ENCODE results near the gene PHF20.

DNA sequence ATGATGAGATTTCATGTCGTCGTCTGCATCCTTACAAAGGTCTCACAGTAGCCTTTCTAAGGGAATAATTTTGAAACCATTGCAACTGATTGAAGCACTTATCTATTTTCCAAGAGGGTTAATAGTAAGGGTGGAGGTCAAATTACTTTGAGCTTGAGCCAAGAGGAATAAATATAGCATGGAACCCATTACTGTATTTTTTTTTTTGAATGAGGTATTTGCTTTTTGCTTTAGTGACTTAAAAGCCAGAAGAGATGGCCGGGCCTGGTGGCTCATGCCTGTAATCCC is 104.2 kb downstream of the PHF20 start:
- TF ChIP-seq, protein P1, sequence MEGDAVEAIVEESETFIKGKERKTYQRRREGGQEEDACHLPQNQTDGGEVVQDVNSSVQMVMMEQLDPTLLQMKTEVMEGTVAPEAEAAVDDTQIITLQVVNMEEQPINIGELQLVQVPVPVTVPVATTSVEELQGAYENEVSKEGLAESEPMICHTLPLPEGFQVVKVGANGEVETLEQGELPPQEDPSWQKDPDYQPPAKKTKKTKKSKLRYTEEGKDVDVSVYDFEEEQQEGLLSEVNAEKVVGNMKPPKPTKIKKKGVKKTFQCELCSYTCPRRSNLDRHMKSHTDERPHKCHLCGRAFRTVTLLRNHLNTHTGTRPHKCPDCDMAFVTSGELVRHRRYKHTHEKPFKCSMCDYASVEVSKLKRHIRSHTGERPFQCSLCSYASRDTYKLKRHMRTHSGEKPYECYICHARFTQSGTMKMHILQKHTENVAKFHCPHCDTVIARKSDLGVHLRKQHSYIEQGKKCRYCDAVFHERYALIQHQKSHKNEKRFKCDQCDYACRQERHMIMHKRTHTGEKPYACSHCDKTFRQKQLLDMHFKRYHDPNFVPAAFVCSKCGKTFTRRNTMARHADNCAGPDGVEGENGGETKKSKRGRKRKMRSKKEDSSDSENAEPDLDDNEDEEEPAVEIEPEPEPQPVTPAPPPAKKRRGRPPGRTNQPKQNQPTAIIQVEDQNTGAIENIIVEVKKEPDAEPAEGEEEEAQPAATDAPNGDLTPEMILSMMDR (IDR thresholded peaks at IDR 0.05) = no peak
- TF ChIP-seq POLR2A (IDR thresholded peaks at IDR 0.05) = no peak

All from ovary (tissue), 3 donors.